Uterus (tissue), 4 donors: ENCODE results near the gene PLXNC1. TPM values are rescaled to one million over a fixed set of nuclear protein-coding genes. Genes with fewer than 3 reads are reported as not detected.
A peak's percentile ranks its signal among the peaks of the same experiment; 100 is the strongest.

Source experiments
- DNase-seq, 2 donors: peaks; one replicate each; pipeline ENCODE4 v3.0.0-alpha.2; 2019 to 2020
- H3K27ac ChIP-seq, 2 donors: fragments of 200-600 bp; sonication (generic); 1 replicate in 1 of 2; 2 replicates in 1 of 2; pipeline ENCODE4 v1.5.1; 2016 to 2018
- H3K27me3 ChIP-seq, 2 donors: fragments of 200-600 bp; sonication (generic); one replicate each; pipeline ENCODE4 v1.5.1; 2018 to 2019; ENCODE audit warnings: control low read depth in 1 of 2
- H3K36me3 ChIP-seq, 2 donors: fragments of 200-600 bp; sonication (generic); one replicate each; pipeline ENCODE4 v1.5.1; 2019; ENCODE audit warnings: control low read depth in 1 of 2
- H3K4me1 ChIP-seq, 2 donors: fragments of 200-600 bp; sonication (generic); one replicate each; pipeline ENCODE4 v1.5.1; 2018 to 2019; ENCODE audit warnings: control low read depth in 1 of 2
- H3K4me3 ChIP-seq, 2 donors: fragments of 200-600 bp; sonication (generic); 1 replicate in 1 of 2; 2 replicates in 1 of 2; pipeline ENCODE4 v1.5.1; 2018 to 2019; ENCODE audit warnings: mild to moderate bottlenecking in 1 of 2
- H3K9me3 ChIP-seq, 2 donors: fragments of 200-600 bp; sonication (generic); one replicate each; pipeline ENCODE4 v1.5.1; 2019; ENCODE audit warnings: control low read depth in 1 of 2
- CTCF ChIP-seq, 4 experiments: fragments of 200-600 bp in 2 of 4; fragments of 450-650 bp in 2 of 4; sonication (generic) in 2 of 4; IDR thresholded peaks; one replicate each; pipeline ENCODE4 v1.5.1; 2016 to 2019; ENCODE audit warnings: antibody characterized with exemption in 4 of 4, mild to moderate bottlenecking in 2 of 4, moderate library complexity in 1 of 4
- POLR2A ChIP-seq, 2 donors: fragments of 450-650 bp; IDR thresholded peaks; one replicate each; pipeline ENCODE4 v1.6.1; 2016; ENCODE audit warnings: antibody characterized with exemption in 2 of 2, mild to moderate bottlenecking in 1 of 2, moderate library complexity in 1 of 2
- intact Hi-C: fragments of 100-400 bp; cut with DNase I; formaldehyde crosslinking; loops from one replicate; pipeline ENCODE4 v1.15.1; 2023; ENCODE audit warnings: low total_unique reads
- total RNA-seq, 4 donors: library from RNA; depleted of rRNA in 3 of 4; stranded (reverse); fragments of >200 nt in 3 of 4; gene quantifications; one replicate each; pipeline versions ENCODE4 v1.1.0 to v1.2.4, GENCODE V29; 2014 to 2023
- donor health status: DM: yes; HTN: yes; CAD: no.

Gene PLXNC1
- total RNA-seq, 4 donors from 2014 or later = 11.6 to 23.8 (median 16.3) TPM

DNA sequence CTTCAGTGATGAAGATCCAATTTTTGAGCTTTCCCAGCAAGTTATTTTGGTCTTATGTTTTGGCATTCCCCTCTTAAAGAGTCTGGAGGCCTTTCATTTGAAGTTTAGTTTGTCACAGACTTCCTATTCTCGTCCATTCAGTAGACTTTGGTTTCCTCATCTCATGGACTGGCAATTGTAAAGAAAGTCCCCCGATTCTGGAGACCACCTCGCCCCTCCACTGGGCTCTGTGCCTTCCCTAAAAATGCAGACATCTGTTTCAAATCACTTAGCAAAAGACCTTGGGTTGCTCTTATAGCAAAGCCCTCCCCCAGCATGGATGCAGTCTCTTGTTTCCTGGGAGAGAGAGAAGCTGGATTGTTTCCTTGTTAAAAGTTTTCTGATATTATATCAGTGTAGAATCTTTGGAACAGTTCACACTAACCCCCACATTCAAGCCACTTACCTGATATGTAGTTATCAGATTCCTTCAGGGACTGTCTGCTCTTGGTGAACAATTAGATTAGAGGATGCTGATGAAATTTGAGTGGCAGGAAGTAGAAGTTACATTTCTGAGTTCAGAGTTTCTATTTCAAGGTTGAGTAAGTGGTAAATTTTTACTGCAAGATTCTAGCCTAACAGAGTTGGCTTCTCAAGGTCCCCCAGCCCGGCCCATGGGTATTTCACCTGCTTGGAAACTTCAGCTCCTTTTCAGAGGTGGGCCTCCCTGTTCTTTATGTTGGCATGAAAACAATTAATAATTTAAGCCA is 56.3 kb downstream of the PLXNC1 start:
- Histone ChIP-seq H3K4me3 (no peak overlapping the region), H3K4me1 (no peaks in the 10 kb centered on the region), H3K27me3 (no peaks in the 10 kb centered on the region), H3K36me3 (no peaks in the 10 kb centered on the region), H3K27ac (no peak overlapping the region), H3K9me3 (no peaks in the 10 kb centered on the region)
- intact Hi-C loops = no loop called here
- no peak for DNase-seq
- TF ChIP-seq CTCF (IDR thresholded peaks at IDR 0.05) (no peak), POLR2A (IDR thresholded peaks at IDR 0.05) (no peak)

DNA sequence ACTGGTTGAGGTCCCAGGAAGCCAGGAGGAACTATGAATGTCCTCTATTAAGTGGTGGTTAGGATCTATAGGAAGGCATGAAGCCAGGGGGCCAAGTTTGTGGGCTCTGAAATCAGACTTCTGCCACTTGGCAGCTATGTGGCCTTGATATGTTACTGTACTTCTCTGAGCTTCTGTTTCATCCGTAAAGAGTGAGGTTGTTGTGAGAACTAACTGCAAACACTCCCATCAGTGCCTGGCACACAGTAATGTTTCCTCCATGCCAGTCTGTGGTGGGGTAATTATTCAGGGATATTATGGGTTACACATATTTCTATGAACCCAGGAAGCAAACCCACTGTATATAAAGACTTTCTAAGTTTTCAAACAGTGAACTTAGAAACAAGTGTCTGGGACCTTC is 57.4 kb downstream of the PLXNC1 start:
- no peak for TF ChIP-seq POLR2A (IDR thresholded peaks at IDR 0.05)
- no peak for TF ChIP-seq CTCF (IDR thresholded peaks at IDR 0.05)
- no peaks in the 10 kb centered on the region for H3K9me3 ChIP-seq
- H3K4me3 ChIP-seq = no peak overlapping the region
- H3K36me3 ChIP-seq = no peaks in the 10 kb centered on the region
- H3K27ac ChIP-seq = no peak overlapping the region
- intact Hi-C loops = no loop called here
- no peaks in the 10 kb centered on the region for H3K4me1 ChIP-seq
- DNase-seq = no peak
- no peaks in the 10 kb centered on the region for H3K27me3 ChIP-seq

DNA sequence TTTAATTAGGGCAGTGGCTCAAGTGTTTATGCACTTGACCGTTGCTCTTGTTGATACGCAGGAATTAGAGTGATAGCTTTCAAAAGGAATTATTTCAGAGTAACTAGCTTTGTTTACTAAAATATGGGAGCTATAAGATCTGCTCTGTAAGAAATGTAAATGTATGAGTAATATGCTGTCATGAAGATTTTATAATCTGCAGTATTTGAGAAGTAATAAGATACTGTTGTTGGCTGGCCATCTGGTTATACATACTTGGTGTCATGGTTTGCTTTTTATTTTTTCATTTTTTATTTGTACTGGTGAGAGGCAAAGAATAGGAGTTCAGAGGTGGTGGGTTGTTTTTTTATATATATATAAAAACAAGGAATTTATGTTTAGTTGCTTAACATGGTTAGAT is 58.5 kb downstream of the PLXNC1 start:
- Histone ChIP-seq H3K36me3 (no peaks in the 10 kb centered on the region), H3K27me3 (no peaks in the 10 kb centered on the region), H3K9me3 (no peaks in the 10 kb centered on the region), H3K4me3 (no peak overlapping the region), H3K27ac (no peak overlapping the region), H3K4me1 (no peaks in the 10 kb centered on the region)
- TF ChIP-seq CTCF (IDR thresholded peaks at IDR 0.05) (no peak), POLR2A (IDR thresholded peaks at IDR 0.05) (no peak)
- DNase-seq = no peak
- intact Hi-C loops = no loop called here

- no peaks in the 10 kb centered on the region for H3K4me1 ChIP-seq
- peak overlapping the region; percentile 48 to 59 for H3K27ac ChIP-seq
- TF ChIP-seq POLR2A (IDR thresholded peaks at IDR 0.05) (no peak), CTCF (IDR thresholded peaks at IDR 0.05) (no peak)
- no peaks in the 10 kb centered on the region for H3K27me3 ChIP-seq
- H3K9me3 ChIP-seq = no peaks in the 10 kb centered on the region
- no peak overlapping the region for H3K4me3 ChIP-seq
- H3K36me3 ChIP-seq = no peaks in the 10 kb centered on the region
- DNase-seq = no peak
- intact Hi-C loops = no loop called here
These were observed 59.1 kb downstream of the PLXNC1 start for GRCh38 chr12:94207467-94207848.

DNA sequence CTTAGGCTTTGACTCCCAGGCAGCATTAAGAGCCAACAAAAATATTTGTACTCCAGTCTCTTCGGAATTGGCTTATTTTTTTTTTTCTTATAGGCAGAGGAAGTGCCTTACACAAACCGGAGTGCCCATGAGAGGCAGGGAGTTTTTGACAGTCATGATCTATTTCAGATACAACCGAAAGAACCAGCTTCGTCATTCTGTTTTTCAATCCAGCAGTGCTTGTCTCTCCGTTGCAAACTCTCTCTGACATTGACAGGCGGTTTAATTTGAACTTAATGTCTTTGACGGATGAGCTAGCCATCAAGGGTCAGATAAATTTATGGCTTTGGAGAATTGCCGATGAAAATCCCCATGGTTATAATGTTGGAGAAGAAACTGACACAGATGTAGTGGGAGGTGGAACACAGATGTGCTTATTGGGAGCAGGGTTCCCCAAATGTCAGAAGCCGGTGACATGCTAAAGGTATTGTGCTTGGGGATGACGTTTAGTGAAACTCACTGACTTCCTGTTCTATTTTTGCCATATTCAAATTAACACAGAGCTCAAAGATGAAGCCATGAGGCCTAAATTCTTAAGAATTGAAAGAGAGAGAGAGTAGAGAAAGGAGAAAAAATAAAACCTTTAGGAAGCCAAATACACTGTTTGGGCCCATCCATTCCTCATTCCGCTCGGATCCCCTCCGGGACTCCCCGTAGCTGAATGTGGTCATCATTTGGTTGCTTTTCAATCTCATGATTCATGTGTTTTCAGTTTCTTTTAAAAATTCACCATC is 59.7 kb downstream of the PLXNC1 start:
- H3K4me3 ChIP-seq = peak overlapping the region in 1 of 2 donors; percentile 9
- DNase-seq = no peak
- H3K4me1 ChIP-seq = no peaks in the 10 kb centered on the region
- no peaks in the 10 kb centered on the region for H3K27me3 ChIP-seq
- intact Hi-C loops = no loop called here
- H3K27ac ChIP-seq = peak overlapping the region; percentile 48 to 59
- H3K9me3 ChIP-seq = no peaks in the 10 kb centered on the region
- no peak for TF ChIP-seq CTCF (IDR thresholded peaks at IDR 0.05)
- no peak for TF ChIP-seq POLR2A (IDR thresholded peaks at IDR 0.05)
- H3K36me3 ChIP-seq = no peaks in the 10 kb centered on the region
